ENCODE measurements around the gene FAH.

Gene FAH

DNA sequence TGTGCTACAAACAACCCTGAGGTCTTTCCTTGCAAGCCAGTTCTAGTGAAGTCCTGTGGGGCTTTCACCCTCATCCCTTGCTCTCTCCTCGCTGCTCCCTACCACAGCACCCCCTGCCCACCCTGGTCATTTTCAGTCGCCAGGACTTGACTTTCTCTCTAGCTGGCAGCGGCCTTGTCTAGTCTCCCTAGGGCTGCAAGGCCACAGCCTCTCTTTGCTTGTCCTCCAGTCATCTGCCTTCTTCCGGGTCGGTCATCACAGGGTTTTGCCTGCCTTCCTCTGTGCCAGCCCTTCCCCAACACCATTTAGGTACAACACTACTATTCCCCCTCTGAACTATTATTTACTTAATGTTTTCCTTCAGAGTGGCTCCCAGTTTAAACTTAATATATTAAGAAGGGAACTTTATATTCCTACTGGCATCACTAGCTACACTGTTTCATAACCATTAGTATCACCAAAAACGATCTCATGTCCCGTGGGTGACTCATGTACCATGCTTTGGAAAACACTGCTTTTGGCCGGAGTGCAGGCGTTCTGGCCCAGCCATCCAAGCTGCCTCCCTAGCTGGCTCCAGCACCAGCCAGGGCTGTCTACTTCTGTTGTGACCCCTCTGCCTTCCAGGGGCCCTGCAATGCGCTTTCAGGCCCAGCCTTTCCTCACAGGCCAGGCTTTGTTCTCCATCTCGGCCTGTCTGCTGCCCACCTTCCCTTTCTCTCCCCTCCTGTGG lies 21.4 kb downstream of the FAH start:
- peak; percentile 72 for DNase-seq

DNA sequence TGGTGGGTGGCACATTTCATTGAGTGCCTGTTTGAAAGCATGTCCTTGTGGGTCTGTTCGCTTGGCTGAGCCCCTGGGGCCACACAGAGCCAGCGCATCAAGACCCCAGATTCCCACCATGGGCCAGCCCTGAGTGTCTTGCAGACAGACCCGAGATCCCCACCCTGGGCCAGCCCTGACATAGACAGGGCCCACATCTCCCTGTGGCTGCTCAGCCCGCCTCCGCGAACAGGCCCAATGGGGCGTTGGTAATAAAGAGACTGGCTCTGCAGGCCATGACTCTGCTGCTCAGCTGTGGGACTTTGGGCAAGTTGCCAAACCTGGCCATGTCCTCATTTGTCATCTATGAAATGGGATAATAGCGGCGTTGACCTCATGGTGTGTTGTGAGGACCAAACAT lies 22.6 kb downstream of the FAH start:
- no peak for DNase-seq

- DNase-seq: no peak
These were observed 23.6 kb downstream of the FAH start for GRCh38 chr15:80176443-80176842.

GRCh38 chr15:80177156-80177555 lies 24.4 kb downstream of the FAH start:
- no peak for DNase-seq

DNA sequence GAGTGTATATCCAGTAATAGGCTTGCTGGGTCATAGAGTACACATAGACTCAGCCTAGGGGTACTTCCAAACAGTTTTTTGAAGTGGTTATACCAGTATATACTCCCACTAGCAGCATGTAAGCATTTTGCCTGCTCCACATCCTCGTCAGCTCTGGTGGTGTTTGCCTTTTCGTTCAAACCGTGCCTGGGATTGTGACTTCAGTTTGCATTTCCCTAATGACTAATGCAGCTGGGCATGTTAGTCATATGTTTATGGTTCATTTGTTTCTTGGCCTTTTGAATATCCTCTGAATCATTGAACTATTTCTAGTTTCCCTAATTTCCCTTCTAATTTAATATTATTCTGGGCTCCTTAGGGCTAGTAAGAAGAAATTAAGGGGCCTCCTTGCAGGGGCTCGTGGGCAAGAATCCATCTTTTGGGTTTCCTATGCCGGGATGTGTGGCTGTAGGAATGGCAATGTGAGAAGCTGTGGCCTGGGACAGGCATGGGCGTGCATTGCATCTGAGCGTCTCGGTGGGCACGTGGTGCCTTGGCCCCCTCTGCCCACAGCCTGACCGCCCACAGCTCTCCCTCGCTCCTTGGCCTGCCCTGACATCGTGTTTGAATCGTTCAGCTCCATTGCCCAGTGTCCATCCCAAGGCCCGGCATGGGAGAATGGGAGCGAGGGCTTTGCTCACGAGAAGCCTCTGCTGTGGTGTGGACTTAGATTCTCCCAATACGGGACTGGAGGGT lies 26.4 kb downstream of the FAH start:
- DNase-seq: peak; percentile 88

- no peak for DNase-seq
These were observed 27.1 kb downstream of the FAH start for GRCh38 chr15:80179935-80180334.

DNA sequence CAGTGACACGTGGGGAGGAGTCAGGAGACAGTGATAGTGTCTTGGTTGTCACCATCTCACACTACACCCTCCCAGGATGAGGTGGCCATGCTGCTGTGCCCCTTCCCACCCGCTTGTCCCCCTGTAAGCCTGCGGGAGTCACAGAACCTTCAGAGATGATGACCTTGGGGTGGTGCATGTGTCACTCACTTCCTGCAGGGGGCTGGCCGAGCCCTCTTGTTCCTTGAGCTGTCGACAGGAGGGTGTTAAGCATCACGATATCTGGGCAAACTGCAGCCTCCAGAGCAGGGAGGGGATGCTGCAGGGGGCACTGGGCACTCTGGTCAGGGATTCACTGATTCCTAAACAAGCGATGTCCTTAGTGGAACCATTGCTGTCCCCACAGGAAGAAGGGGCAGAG lies 27.7 kb downstream of the FAH start:
- DNase-seq: no peak

DNA sequence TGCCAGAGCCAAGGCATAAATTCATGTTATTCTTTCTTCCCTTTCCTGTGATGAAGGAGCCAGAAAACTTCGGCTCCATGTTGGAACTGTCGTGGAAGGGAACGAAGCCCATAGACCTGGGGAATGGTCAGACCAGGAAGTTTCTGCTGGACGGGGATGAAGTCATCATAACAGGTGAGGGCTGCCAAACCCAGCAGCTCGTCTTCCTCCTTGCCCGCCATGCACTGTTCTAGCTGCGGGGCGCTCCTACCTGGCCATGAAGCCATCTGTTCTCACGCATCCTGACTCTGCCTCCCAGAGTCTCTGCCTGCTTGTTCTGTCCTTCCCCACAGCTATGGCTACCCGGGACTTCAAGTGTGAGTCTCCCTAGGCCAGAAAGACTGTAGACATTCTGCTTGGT lies 28.2 kb downstream of the FAH start:
- no peak for DNase-seq

GRCh38 chr15:80182611-80183261 lies 29.9 kb downstream of the FAH start:
- peak; percentile 71 for DNase-seq

GRCh38 chr15:80183306-80183705 lies 30.5 kb downstream of the FAH start:
- DNase-seq: no peak

DNA sequence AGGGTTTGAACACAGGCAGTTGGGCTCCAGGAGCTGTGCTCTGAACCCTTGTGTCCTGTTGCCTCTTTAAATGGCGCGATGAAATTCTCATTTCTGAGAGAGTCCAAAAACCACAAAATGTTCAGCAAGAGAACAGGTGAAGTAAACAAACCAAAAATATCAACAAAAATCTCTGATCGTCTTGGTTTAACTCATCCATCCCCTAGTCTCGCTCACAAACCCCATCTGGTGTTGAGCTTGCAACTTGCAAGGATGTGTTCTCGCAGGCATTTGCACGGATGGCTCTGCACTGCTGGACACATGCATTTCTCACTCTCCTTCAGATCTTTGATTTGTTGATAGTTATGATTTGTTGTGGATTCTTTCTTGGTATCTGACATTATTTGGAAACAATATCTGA lies 31.1 kb downstream of the FAH start:
- no peak for DNase-seq

DNA sequence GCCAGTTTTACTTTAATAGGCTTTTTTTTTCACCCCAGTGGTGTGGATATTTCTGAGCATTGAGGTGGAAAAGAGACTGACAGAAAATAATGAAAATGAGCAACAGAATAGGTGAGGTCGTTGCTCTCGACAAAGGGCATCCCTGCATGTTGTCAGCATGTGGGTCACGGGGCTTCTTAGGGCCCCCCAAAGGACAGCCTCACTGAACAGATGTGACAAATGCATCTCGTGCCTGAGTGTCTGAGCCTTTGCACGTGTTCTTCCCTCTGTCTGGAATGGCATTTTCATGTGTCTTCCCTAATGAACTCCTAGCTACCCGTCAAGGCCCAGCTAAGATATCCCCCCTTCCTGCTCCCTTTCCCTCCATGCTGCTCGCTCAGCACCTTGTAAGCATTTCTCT lies 31.8 kb downstream of the FAH start:
- no peak for DNase-seq

GRCh38 chr15:80185152-80185551 lies 32.4 kb downstream of the FAH start:
- DNase-seq: no peak

GRCh38 chr15:80186066-80186465 lies 33.3 kb downstream of the FAH start:
- DNase-seq: no peak

DNA sequence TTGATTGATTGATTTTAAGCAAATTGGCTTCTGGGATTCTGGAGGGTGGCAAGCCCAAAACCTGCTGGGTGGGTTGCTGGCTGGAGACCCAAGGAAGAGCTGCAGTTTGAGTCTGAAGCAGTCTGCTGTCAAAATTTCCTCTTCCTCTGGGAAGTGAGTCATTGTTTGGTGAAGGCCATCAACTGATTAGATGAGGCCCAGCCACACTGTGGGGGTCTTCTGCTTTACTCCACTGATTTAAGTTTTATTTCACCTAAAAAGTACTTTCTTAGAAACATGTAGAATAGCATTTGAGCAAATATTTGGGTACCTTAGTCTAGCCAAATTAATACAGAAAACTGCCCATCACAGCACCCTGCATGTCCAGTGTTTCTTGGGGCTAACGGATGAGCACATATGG lies 33.8 kb downstream of the FAH start:
- DNase-seq: no peak

- no peak for DNase-seq
These were observed 35.5 kb downstream of the FAH start for GRCh38 chr15:80188251-80188650.

- no peak for DNase-seq
These were observed 38.4 kb downstream of the FAH start for GRCh38 chr15:80191198-80191597.

GRCh38 chr15:80191897-80192595 lies 39.2 kb downstream of the FAH start:
- no peak for DNase-seq

DNA sequence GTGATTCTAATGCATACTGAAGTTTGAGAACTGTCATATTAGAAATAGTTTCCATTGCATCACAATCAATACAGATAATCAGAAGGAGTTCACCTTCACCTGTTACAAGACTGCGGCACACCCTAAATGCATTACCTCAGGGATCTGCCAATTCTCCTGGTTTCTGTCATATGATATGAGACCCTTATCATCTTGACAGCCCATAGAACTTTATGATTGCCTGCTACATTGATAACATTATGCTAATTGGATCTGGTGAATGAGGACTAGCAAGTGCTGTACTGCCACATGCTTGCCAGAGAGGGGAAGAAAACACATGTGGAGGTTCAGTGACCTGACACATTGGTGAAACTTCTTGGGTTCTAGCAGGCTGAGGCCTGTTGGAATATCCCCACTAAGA lies 41.4 kb downstream of the FAH start:
- no peak for DNase-seq

DNA sequence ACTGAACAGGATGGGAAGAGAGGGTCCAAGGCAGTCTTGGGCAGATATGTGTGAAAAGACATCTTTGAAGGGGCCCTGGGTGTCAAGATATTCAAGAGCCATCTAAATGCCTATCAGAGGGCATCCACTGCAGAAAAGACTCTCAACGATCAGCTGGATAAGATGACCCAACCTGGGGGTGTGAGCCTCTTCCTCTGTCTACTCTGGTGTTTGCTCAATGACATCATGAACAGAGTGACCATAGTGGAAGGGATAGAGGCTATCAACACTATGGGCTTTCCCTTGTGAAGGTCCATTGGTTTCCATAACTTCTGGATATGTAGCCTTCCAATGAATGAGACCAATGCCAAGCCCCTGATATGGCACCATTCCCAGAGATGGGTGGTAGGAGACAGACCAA lies 42.1 kb downstream of the FAH start:
- no peak for DNase-seq

- DNase-seq: no peak
These were observed 46.6 kb downstream of the FAH start for GRCh38 chr15:80199366-80199765.

DNA sequence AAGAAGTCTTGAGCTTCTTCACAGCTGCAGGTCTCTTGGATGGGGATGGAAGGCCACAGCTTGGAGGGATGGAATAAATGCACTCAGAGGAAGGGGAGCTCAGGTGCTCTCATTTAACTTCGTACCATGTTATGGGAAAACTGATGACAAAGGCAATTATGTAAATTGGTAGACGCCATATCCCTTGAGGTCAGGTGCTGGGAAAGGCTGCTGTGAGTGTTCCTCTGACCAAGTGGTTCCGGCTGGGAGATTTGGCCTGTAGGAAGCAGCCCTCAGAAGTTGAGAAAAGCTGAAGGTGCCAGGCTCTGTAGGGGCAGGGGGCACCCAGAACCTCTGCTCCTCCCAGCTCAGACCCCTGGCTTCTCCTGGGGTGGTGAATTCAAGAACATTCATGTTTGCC lies 47.1 kb downstream of the FAH start:
- DNase-seq: no peak

DNA sequence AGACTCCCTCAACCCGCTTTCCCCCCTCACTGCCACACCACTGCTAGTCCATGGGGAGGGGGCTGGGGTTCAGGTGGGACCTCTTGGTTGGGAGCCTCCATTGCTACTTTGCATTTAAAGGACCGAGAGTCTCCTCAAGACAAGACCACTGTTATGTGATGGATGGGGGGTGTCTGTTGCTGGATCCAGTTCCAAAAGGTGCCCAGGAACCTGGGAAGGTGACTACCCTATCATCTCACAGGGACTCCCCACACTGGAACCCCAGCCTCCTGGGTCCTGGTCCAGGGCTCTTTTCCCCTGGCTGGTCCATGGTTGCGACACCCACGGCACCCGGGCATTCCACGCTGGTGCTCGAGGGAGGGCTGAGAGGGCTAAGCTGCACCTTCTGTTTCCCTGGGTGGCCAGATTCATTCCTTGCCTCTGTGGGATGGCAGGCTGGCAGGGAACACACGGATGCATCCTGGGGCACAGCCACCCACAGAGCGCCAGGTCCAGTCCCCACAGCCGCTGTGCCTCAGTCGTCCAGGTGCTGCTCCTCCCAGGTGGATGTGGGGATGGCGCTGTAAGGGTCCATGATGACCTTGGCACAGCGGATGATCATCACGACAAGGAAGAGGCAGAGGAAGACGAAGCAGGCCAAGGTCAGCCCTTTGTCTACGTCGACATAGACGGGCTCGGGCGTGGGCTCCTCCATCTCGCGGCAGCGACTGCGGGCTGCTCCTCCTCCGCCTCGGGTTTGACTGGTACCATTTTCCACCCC lies 48.6 kb downstream of the FAH start:
- DNase-seq: no peak
